HCT116 (cell line): ENCODE results near the gene MS4A12.
"Not testable (repeated sequence)": the region's sequence is repeated elsewhere in the genome, so short reads cannot be mapped to it uniquely, and the experiment has no call there.

Source experiments
- ATF3 ChIP-seq: IDR thresholded peaks from 2 replicates; pipeline ENCODE4 v1.6.1; 2012
- CTCF ChIP-seq, 3 experiments: fragments of 200-600 bp in 1 of 3; sonication (generic) in 1 of 3; IDR thresholded peaks in 2 of 3; conservative IDR thresholded peaks in 1 of 3; 2 replicates each; pipeline ENCODE4 v1.5.1; 2012 to 2017; ENCODE audit warnings: low read depth in 2 of 3, low read length in 2 of 3, antibody characterized with exemption in 1 of 3, borderline replicate concordance in 1 of 3, control low read depth in 1 of 3, mild to moderate bottlenecking in 1 of 3, mixed read lengths in 1 of 3, mixed run types in 1 of 3, moderate library complexity in 1 of 3; ENCODE audit not compliant: insufficient read depth in 1 of 3
- EZH2 ChIP-seq: fragments of 200-600 bp; sonication (generic); IDR thresholded peaks from 2 replicates; pipeline ENCODE4 v1.6.1; 2017; ENCODE audit warnings: antibody characterized with exemption, mixed run types
- EZH2phosphoT487 ChIP-seq: fragments of 200-600 bp; IDR thresholded peaks from 2 replicates; pipeline ENCODE4 v1.6.1; 2018; ENCODE audit warnings: antibody characterized with exemption, borderline replicate concordance
- RAD21 ChIP-seq: IDR thresholded peaks from 2 replicates; pipeline ENCODE4 v1.6.1; 2012; ENCODE audit warnings: low read depth, mild to moderate bottlenecking

GRCh38 chr11:60510209-60510608 is 17.6 kb downstream of the MS4A12 start:
- TF ChIP-seq ATF3; CTCF (IDR thresholded peaks at IDR 0.05 in 2 of 3, conservative IDR thresholded peaks at IDR 0.05 in 1 of 3; ENCODE audit: borderline replicate concordance in 1 of 3, insufficient read depth in 1 of 3, low read depth in 2 of 3, low read length in 2 of 3); EZH2phosphoT487; RAD21; EZH2: not testable (repeated sequence)
